Karpas-422 (cell line): ENCODE results near the gene HOXD11. TPM values are rescaled to one million over a fixed set of nuclear protein-coding genes. Genes with fewer than 3 reads are reported as not detected.

Experiments
- DNase-seq: peaks from one replicate; pipeline ENCODE4 v3.0.0-alpha.2; 2015
- H2AFZ ChIP-seq: fragments of 200-600 bp; sonication (generic); 2 replicates; pipeline ENCODE4 v1.6.1; 2014; ENCODE audit warnings: antibody characterized with exemption, low read length, mixed read lengths
- H3K27ac ChIP-seq: fragments of 200-600 bp; sonication (generic); 2 replicates; pipeline ENCODE4 v1.5.1; 2014; ENCODE audit warnings: mild to moderate bottlenecking, low read length, moderate library complexity
- H3K27me3 ChIP-seq: fragments of 200-600 bp; sonication (generic); 2 replicates; pipeline ENCODE4 v1.6.1; 2014; ENCODE audit warnings: low read length, mixed read lengths
- H3K36me3 ChIP-seq: fragments of 200-600 bp; sonication (generic); 2 replicates; pipeline ENCODE4 v1.6.1; 2014; ENCODE audit warnings: low read length, mixed read lengths; ENCODE audit not compliant: insufficient read depth
- H3K4me1 ChIP-seq: fragments of 200-600 bp; sonication (generic); 2 replicates; pipeline ENCODE4 v1.6.1; 2014; ENCODE audit warnings: mild to moderate bottlenecking, low read length, mixed read lengths
- H3K4me2 ChIP-seq: fragments of 200-600 bp; sonication (generic); 2 replicates; pipeline ENCODE4 v1.6.1; 2014; ENCODE audit warnings: low read length, low read depth, mild to moderate bottlenecking; ENCODE audit not compliant: poor library complexity, severe bottlenecking
- H3K4me3 ChIP-seq: fragments of 200-600 bp; sonication (generic); 2 replicates; pipeline ENCODE4 v1.5.1; 2014; ENCODE audit warnings: mild to moderate bottlenecking, antibody characterized with exemption, low read length, mixed read lengths
- H3K79me2 ChIP-seq: fragments of 200-600 bp; sonication (generic); 2 replicates; pipeline ENCODE4 v1.6.1; 2014; ENCODE audit warnings: mild to moderate bottlenecking, low read length, mixed read lengths
- H3K9ac ChIP-seq: fragments of 200-600 bp; sonication (generic); 2 replicates; pipeline ENCODE4 v1.6.0; 2014; ENCODE audit warnings: low read length
- H3K9me2 ChIP-seq: fragments of 200-600 bp; sonication (generic), shearing (Covaris generic); replicated peaks from 2 replicates; pipeline ENCODE4 v1.6.0; 2014; ENCODE audit warnings: mild to moderate bottlenecking, low read length, moderate library complexity; ENCODE audit not compliant: insufficient read depth
- H3K9me3 ChIP-seq: fragments of 300-700, 200-600 bp; sonication (generic); 2 replicates; pipeline ENCODE4 v1.6.1; 2014; ENCODE audit warnings: low read length, mixed read lengths
- H4K20me1 ChIP-seq: fragments of 200-600 bp; sonication (generic); 2 replicates; pipeline ENCODE4 v1.6.1; 2014; ENCODE audit warnings: mild to moderate bottlenecking, antibody characterized with exemption, low read length, low read depth; ENCODE audit not compliant: insufficient read depth
- total RNA-seq: library from RNA; depleted of rRNA; stranded (reverse); fragments of >200 nt; shearing (Covaris generic); gene quantifications from 2 replicates; pipeline ENCODE4 v1.2.3, GENCODE V29; 2014; ENCODE audit warnings: low replicate concordance

HOXD11 gene
- total RNA-seq, 1 experiment from 2014 or later: not detected

DNA sequence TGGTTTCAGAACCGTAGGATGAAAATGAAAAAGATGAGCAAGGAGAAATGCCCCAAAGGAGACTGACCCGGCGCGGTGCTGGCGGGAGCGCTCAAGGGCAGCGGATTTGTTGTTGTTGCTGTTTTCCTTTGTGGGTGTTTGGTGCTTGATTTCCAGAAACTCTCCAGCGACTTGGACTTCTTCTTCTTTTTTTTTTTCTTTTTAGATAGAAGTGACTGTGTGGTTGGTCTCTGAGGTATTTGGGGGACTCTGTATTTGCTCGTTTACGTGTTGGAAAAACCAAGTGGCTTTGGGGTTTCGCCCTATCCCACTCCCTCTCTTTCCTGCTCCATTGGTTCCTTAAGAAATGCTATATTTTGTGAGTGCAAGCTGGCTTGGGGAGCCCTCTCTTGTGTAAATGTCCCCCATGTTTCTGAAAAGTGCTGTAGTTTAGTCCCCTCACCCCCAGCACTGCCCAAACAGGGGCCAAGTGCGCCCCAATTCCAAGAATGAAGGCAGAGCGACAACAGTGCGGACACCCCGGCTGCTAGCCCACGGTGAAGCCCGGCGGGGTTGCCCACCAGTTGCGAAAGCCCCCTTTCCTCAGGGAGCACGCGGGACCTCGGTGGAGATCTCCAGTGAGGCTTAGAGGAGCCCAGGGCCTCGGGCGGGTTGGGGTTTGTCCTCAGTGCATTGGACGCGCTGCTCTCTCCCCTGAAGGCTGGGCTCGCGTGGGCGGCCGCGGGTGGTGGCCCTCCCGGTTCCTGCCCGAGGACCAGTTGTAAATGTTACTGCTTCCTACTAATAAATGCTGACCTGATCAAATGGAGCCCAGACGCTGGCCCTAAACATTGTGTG is 17.2 kb downstream of the HOXD11 start:
- no peaks in the 10 kb centered on the region for H4K20me1 ChIP-seq
- no peaks in the 10 kb centered on the region for H3K27me3 ChIP-seq
- H3K27ac ChIP-seq: no peak overlapping the region
- H3K4me1 ChIP-seq: peaks cover 3% of the 10 kb centered on the region; the same call in 1 of the 2 replicates
- H3K4me3 ChIP-seq: no peak overlapping the region
- no peaks in the 10 kb centered on the region for H3K9me2 ChIP-seq
- no peaks in the 10 kb centered on the region for H3K9me3 ChIP-seq
- H3K9ac ChIP-seq: no peak overlapping the region
- H3K79me2 ChIP-seq: no peaks in the 10 kb centered on the region
- H3K36me3 ChIP-seq: no peaks in the 10 kb centered on the region
- H2AFZ ChIP-seq: no peak overlapping the region
- DNase-seq: no peak
- no peak overlapping the region for H3K4me2 ChIP-seq

DNA sequence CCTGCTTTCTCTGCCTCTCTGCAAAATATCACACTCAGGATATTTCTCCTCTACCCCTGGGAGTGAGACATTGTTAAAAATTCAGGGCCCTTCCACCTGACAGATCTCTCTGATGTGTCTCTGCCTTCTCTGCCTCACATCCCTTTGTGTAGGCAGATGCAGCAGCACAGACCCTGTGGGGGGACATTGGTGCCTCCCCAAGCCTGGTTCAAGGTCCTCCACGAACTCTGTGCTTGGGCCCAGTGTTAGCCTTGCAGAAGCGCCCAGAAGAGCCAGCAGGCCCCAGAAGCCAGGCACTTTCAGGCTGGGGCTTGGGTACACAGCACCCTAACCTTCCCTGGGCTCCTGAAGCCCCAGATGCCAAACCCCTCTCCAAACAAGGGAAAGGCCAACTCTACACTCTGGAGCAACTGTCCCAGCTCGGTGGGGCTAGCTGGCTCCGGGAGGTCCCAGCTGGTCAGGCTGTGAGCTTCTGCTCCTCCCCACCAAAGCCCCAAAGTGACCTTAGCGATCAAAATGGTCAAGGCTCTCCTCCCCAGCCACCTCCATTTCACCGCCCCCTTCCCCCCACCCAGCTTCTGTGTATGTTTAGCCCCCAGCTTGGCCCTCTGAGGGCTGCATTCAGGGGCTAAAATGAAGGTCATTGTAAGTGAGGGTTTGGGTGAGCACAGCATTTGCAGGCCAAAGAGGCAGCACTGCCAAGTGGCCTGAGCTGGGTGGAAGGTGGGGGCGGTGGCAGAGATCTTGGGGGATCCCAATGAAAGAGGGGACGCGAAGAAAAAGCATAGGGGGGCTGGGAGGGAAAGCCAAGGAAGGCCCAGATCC is 18.1 kb downstream of the HOXD11 start:
- Histone ChIP-seq H3K9ac (no peak overlapping the region), H4K20me1 (no peaks in the 10 kb centered on the region), H3K9me2 (no peaks in the 10 kb centered on the region), H3K79me2 (no peaks in the 10 kb centered on the region), H3K27me3 (no peaks in the 10 kb centered on the region), H3K4me1 (peaks cover 3% of the 10 kb centered on the region; the same call in 1 of the 2 replicates), H3K36me3 (no peaks in the 10 kb centered on the region), H3K9me3 (no peaks in the 10 kb centered on the region), H3K27ac (no peak overlapping the region), H3K4me3 (no peak overlapping the region), H3K4me2 (no peak overlapping the region), H2AFZ (no peak overlapping the region)
- no peak for DNase-seq

DNA sequence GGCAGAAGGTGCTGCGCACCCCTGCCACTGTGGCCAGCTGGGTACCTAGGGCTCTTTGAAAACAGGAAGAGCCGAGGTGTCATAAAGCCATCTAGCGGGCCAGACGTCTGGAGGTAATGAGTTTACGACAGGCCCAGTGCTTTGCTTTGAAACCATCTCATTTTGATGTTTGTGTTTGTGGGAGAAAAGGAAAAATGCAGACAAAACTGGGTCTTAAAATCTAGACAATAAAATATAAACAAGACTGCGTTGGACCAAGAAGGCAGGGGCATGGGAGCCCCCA is 18.6 kb downstream of the HOXD11 start:
- no peaks in the 10 kb centered on the region for H3K36me3 ChIP-seq
- no peak overlapping the region for H3K9ac ChIP-seq
- no peaks in the 10 kb centered on the region for H3K9me3 ChIP-seq
- no peak for DNase-seq
- no peaks in the 10 kb centered on the region for H3K27me3 ChIP-seq
- no peak overlapping the region for H3K4me2 ChIP-seq
- no peaks in the 10 kb centered on the region for H4K20me1 ChIP-seq
- no peaks in the 10 kb centered on the region for H3K79me2 ChIP-seq
- no peak overlapping the region for H2AFZ ChIP-seq
- H3K4me1 ChIP-seq: peaks cover 3% of the 10 kb centered on the region; the same call in 1 of the 2 replicates
- no peak overlapping the region for H3K27ac ChIP-seq
- no peaks in the 10 kb centered on the region for H3K9me2 ChIP-seq
- H3K4me3 ChIP-seq: no peak overlapping the region

DNA sequence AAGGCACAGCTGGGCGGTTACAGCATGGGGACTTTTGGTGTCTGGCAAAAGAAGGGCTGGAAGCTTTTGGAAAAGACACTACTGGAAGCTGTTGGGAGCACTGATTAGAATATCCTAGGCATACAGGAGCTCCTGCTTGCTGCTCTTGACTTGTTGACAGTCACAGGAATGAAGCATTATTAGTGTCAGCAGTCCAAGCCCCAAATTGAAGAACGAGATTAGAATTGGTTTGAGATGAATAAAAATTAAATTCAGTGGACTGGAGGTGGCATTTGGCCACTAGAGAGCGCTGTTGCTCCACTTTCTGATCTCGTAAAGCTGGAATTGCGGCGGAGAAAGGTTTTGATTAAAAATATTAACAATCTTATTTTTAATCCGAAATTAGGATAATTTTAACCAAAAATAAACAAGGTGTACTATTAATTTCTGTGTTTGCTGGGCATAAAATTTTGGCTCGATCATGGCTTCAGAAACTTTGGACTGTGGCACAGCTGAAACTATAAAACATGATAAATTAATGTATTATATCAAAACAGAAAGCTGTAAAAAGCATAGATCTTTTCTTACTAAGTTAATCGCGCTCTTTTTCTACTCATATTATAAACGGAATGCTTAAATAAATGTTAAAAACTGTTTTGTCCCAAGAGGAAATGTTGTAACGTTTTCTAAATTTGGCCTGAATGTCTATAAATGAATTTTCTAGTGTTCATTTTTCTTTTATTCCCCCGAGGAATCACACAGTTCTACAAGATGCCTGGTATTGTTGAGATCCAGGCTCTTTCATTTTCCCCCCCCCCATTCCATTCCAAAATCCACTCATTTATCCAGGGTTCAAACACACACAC is 20.1 kb downstream of the HOXD11 start:
- Histone ChIP-seq H3K4me1 (peaks cover 3% of the 10 kb centered on the region; the same call in 1 of the 2 replicates), H2AFZ (no peak overlapping the region), H3K9ac (peak overlapping the region; percentile 22; the same call in 1 of the 2 replicates), H3K27me3 (no peaks in the 10 kb centered on the region), H3K4me2 (peak overlapping the region; percentile 56), H3K9me2 (no peaks in the 10 kb centered on the region), H3K36me3 (no peaks in the 10 kb centered on the region), H3K9me3 (no peaks in the 10 kb centered on the region), H3K27ac (no peak overlapping the region), H4K20me1 (no peaks in the 10 kb centered on the region), H3K4me3 (no peak overlapping the region), H3K79me2 (no peaks in the 10 kb centered on the region)
- peak; percentile 89 for DNase-seq

DNA sequence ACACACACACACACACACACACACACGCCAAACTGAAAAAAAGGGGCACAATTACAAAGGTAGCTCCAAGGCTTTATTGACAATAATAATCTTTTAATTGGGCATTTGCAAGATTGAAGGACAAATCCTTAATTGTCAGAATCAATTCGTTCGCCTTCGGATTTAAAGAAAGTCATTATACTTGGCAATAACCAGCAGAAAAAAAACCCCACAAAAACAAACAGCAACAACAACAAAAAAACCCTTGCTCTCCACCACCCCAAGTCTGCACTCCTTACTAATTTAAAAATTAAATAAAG is 20.6 kb downstream of the HOXD11 start:
- H3K36me3 ChIP-seq: no peaks in the 10 kb centered on the region
- peaks cover 3% of the 10 kb centered on the region; the same call in 1 of the 2 replicates for H3K4me1 ChIP-seq
- no peaks in the 10 kb centered on the region for H3K9me2 ChIP-seq
- H3K79me2 ChIP-seq: no peaks in the 10 kb centered on the region
- no peak for DNase-seq
- H3K4me3 ChIP-seq: no peak overlapping the region
- H3K4me2 ChIP-seq: no peak overlapping the region
- no peaks in the 10 kb centered on the region for H4K20me1 ChIP-seq
- H2AFZ ChIP-seq: no peak overlapping the region
- no peaks in the 10 kb centered on the region for H3K9me3 ChIP-seq
- H3K27me3 ChIP-seq: no peaks in the 10 kb centered on the region
- no peak overlapping the region for H3K9ac ChIP-seq
- H3K27ac ChIP-seq: no peak overlapping the region

DNA sequence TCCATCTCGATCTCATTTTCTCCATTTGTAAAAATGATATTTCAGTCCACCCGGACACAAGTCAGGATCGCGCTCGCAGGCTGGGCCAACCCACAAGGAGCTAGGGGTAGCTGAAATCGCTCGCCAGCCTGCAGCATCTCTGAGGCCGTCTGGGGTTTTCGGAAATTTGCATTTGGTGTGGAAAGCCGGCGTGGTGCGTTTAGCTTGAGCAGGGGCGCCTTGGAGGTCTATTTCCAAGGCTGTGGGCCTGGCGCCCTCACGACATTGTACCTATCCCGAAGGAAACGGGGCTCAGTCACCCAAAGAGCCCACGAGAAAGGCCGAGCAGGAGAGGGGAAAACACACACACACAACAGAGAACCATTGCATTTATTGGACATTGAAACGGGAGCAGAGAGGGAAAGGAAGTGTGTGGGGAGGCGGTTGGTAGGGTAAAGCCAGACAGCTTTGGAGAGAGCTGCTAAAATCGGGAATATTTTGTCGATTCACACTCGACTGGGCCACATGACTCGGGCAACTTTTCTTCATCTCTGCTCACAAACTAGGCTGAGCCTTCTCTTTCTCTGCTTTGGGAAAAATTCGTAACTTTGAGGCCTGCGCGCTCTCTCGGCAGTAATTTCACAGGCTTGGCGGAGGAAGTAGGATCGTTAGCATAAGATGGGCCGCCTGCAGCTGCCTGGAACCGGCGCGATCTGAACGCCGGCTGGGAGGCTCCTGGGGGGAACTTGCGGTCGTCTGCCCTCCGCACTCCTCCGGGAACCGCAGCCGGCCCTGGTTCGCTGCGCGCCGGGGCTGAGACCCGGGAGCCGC is 21.3 kb downstream of the HOXD11 start:
- no peak overlapping the region for H3K9ac ChIP-seq
- H3K4me1 ChIP-seq: peaks cover 3% of the 10 kb centered on the region; the same call in 1 of the 2 replicates
- H2AFZ ChIP-seq: no peak overlapping the region
- H3K9me3 ChIP-seq: no peaks in the 10 kb centered on the region
- no peaks in the 10 kb centered on the region for H3K27me3 ChIP-seq
- no peak overlapping the region for H3K4me3 ChIP-seq
- H3K9me2 ChIP-seq: no peaks in the 10 kb centered on the region
- H3K4me2 ChIP-seq: no peak overlapping the region
- no peak overlapping the region for H3K27ac ChIP-seq
- no peaks in the 10 kb centered on the region for H4K20me1 ChIP-seq
- no peaks in the 10 kb centered on the region for H3K79me2 ChIP-seq
- no peaks in the 10 kb centered on the region for H3K36me3 ChIP-seq
- no peak for DNase-seq

DNA sequence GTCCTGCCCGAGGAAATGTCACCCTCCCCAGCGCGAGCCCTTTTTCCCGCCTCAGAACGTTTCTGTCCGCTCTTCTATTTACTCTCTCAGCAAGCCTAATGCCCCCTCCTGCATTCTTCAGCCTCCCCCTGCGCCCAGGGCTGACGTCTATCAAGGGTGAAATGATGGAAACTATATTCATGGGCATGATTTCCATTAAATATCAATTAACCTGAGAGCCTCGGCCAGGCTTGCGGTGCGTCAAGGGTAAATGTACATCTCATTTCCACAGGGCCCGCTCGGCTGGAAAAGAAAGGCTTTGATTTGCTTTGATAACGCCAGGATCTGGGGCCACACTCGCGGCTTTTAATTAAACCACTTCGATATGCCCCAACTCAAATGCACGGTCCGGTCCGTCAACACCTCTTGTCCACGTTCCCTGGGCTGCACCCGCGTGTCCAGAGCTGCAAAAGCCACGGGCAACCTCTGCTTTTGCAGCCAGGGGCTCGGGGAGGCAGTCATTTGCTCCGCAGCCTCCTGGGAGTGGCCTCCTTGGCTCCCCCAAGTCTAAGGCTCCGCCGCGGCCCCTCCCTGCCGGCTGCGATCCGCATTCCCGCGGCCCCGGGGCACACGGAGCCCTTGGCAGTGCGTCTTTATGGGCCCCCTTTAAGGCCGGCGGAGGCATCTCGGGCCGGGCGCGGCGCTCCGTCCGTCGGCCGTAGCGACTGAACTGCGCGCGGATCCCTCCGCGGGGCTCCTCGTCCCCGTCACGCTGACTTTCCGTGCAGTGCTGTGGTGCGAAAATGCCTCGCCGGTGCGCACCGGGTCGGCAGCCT is 22.1 kb downstream of the HOXD11 start, which contains the start of gene HOXD8:
Gene HOXD8 (plus strand): TSS at position 724 of the 815 bp plus-strand sequence. CDS start 662 bp downstream, outside the sequence.
- H3K79me2 ChIP-seq: no peaks in the 10 kb centered on the region
- H3K27me3 ChIP-seq: no peaks in the 10 kb centered on the region
- H3K9me3 ChIP-seq: no peaks in the 10 kb centered on the region
- no peak within 1 kb of the TSS for H3K27ac ChIP-seq
- H3K36me3 ChIP-seq: no peaks in the 10 kb centered on the region
- no peak within 1 kb of the TSS for H3K4me3 ChIP-seq
- no peak within 1 kb of the TSS for H2AFZ ChIP-seq
- no peak within 1 kb of the TSS for H3K4me2 ChIP-seq
- no peak for DNase-seq
- H3K9ac ChIP-seq: no peak within 1 kb of the TSS
- H4K20me1 ChIP-seq: no peaks in the 10 kb centered on the region
- H3K4me1 ChIP-seq: peaks cover 10% of the 10 kb centered on the region
- H3K9me2 ChIP-seq: no peaks in the 10 kb centered on the region
